NCI-H1105 (cell line): ENCODE data around the gene KRT79.
"Not testable (repeated sequence)": the region's sequence is repeated elsewhere in the genome, so short reads cannot be mapped to it uniquely, and the experiment has no call there.

ENCODE experiments used
- DNase-seq: peaks from one replicate; lab custom pipeline; 2025; lab: John Stamatoyannopoulos, UW

The KRT79 gene

GRCh38 chr12:52806821-52807543 is 27.1 kb downstream of the KRT79 start:
- no peak for DNase-seq

- no peak for DNase-seq
Observed at GRCh38 chr12:52806169-52806811, 27.8 kb downstream of the KRT79 start.

- DNase-seq, result no peak
Observed at GRCh38 chr12:52805739-52806138, 28.4 kb downstream of the KRT79 start.

- no peak for DNase-seq
Observed at GRCh38 chr12:52805000-52805399, 29.1 kb downstream of the KRT79 start.

- DNase-seq, result no peak
Observed at GRCh38 chr12:52802442-52802841, 31.7 kb downstream of the KRT79 start.

DNA sequence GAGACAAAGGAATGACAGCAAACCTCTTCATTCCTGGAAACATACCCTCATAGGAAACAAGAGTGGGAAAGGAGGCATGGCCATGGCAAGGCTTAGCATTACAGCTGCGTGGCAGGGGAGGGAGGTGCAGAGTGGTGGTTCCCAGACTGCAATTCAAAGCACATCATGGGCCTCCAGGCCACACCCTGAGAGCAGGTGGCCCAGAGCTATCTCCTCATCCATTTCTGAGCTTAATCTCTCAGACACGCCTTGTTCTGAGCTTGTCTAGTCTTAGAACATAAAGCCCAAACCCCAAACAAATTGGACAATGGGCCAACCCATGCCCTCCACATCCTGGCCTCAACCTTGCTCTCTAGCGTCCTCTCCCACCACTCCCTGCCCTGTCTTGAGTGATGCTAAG is 32.3 kb downstream of the KRT79 start:
- DNase-seq, result no peak

DNA sequence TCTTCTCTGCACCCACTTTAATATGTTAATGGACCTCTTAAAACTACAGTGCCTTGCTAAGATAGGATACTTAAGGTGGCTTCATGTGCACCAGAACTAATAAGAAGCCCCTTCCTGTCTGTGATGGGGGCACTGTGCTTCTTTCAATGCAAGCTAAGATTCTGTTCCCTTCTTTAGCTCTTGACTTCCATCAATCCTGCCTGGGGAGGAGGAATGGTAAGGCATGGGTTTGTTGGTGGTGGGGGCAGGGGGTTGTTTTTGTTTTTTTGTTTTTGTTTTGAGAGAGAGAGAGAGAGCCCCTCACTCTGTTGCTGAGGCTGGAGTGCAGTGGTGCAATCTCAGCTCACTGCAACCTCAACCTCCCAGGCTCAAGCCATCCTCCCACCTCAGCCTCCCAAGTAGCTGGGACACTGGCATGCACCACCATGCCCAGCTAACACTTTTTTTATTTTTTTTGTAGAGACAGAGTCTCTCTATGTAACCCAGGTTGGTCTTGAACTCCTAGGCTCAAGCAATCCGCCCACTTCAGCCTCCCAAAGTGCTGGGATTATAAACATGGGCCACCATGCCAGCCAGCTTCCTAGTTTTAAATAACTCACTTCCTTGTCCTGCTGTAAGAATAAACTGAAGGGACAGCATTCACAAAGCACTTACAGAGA is 33.7 kb downstream of the KRT79 start:
- DNase-seq, result no peak

DNA sequence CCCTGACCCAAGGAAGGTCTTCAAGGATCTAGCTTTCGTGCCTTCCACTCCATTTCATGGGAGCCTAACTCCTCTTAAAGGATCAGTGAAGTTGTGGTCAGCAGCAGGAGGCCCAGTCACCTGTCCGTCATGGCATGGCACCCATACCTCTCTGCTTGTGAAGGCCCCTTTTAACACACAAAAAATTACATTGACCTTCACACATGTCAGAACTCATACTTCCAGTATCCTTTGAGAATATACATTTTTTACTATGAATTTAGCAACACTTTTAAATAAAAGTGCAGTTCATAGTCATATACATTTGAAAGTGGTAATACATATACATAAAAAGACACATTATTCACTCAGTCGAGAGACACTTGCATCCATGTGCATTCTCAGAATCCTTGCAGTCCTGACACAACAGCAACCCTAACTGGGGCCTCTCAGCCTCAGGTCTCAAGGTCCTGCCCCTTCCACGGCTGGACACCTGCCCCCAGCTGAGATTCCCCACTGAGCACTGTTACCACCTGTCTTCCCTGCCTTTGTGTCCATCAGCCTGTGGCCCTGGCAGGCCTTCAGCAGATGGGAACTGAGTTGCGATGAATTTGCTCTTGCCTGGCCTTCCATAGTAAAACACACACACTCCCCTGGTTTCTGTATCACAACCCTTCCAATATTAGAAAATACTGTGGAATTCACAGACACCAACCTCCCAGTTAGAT is 34.5 kb downstream of the KRT79 start:
- DNase-seq, result no peak

DNA sequence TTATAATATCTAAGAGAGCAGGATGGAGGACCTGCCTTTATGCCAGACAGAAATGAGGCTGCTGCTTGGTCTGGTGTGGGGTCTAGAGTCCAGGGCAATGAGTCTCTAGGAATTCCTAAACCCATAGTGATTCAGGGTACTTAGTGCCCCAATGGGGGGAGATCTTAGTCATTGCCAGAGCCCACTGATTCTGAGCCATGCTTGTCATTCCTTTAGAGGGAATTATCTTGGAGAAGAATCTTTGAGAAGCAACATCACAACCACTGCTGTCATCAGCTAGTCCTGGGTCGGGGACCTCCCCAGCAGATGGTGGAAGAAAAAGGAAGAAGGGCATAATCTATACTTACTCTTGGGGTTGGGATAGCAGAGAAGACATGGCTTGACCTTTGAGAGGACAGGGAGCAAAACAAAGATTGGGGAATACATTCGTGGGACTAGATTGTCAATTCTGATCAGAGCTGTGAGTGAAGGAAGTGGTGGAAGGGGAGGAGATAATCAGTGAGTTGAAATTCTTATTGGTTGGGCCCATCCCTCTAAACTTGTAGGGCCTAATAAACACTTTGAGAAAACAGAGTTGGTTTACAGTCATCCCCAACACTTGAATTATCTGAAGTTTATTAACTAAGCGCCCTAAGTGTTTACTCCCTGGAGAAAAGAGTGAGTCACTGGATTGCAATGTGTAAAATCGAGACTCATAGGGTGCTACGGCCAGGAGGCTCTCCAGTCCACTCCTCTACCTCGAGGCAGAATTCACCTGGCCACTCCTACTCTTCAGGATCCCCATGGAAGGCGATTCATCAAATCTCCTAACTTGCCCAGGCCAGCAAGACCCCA is 35.2 kb downstream of the KRT79 start:
- DNase-seq, result no peak

GRCh38 chr12:52798003-52798670 is 36.0 kb downstream of the KRT79 start:
- no peak for DNase-seq

DNA sequence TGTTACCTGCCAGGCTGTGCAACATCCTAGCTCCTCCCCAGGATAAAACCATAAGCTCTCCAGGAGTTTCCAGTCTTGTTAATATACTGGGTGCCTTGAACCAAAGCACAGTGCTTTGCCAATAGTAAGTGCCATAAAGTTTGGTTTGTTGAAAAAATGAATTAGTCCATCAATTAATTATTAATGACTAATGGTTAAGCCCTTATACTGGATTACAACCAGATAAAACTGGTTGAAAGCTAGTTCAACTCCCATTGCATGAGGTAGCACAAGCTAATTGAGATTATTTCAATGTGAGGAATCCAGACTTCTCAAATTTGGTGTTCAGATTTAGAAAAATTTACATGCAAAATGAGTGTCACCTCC is 36.6 kb downstream of the KRT79 start:
- DNase-seq, result no peak

GRCh38 chr12:52796839-52797528 is 37.1 kb downstream of the KRT79 start:
- no peak for DNase-seq

- DNase-seq, result no peak
Observed at GRCh38 chr12:52796429-52796794, 37.7 kb downstream of the KRT79 start.

DNA sequence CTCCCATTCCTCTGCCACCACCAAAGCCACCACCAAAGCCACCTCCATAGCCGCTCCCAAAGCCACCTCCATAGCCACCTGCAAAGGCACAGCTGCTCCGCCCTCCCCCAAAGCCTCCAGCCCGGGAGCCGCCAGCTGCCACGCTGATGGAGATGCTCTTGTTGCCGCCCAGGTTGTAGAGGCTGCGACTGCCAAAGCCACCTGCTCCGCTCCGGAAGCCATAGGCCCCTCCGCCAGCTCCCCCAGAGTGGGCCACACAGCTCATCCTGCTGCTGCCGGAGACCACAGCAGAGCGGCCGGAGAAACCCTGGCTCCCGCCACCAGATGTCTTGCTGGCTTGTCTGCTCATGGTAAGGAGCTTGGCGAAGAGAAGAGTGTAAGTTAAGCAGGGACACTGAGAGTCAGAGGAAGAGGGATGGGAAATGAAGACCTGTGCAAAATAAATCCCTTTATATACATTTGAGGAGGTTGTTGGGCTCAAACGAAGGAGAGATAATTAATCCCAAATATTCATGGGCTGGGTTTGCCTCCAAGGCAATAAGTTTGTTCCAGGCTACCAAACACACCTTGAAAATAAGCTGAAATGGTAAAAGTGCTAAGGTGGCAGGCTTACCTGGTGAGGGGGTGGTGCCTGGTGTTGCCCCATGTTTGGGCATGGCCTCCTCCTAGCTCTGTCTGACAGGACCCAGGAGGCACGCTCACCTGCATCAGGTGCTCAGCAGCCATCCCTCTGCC is 38.2 kb downstream of the KRT79 start, which contains the start of gene KRT3:
KRT3 (minus strand) TSS at position 424 of the 735 bp plus-strand sequence; CDS start at position 349, 75 bp downstream.
- no peak for DNase-seq

DNA sequence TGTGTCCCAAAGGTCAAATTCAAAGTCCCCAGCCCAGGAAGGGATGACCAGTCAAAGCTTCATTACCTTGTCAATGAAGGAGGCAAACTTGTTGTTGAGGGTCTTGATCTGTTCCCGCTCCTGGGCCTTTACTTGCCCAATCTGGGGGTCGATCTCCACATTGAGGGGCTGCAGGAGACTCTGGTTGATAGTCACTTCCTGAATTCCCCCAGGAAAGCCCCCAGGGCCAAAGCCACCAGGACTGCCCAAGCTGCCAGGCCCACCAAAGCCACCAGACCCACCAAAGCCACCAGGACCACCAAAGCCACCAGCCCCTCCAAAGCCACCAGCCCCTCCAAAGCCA is 38.8 kb downstream of the KRT79 start:
- DNase-seq, result not testable (repeated sequence)

- DNase-seq, result no peak
Observed at GRCh38 chr12:52794479-52795331, 39.4 kb downstream of the KRT79 start.

DNA sequence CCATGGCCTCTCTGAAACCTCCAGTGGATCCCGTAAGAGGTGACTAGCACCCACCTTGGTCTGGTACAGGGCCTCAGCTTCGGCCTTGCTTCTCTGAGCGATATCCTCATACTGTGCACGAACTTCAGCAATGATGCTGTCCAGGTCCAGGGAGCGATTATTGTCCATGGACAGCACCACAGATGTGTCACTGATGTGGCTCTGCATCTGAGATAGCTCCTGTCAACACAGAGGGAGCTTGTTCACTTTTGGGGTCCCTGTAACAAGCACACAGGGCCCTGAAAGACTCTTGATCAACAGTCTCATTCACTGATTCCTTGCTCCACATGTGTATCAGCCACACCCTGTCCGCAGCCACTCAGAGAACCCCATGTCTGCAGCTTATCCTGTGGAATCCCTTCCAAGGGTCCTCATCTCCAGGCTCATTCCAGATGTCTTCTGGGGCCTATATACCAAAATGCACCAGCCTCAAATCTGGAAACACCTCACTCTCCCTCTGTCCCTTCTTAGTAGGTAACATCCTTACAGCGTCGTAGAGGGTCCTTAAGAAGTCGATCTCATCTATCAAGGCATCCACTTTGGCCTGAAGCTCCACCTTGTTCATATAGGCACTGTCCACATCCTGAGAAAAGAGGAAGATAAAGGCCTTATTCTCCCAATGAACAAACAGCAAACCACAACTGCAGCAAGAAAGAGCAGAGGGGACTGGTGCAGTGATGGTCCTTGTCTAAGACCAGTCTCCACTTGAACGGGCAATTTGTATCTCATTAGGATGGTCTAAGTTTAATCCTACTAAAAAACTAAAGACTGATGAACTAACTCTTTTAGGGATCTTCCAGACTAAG is 41.7 kb downstream of the KRT79 start:
- DNase-seq, result no peak
